Kidney epithelial cell (primary cell): ENCODE results near the gene METTL25. TPM values are rescaled to one million over a fixed set of nuclear protein-coding genes. Genes with fewer than 3 reads are reported as not detected.

ENCODE experiments used
- DNase-seq: peaks from one replicate; pipeline ENCODE4 v3.0.0-alpha.2; 2010; ENCODE audit warnings: low read depth
- H3K27me3 ChIP-seq: 2 replicates; pipeline ENCODE4 v1.6.0; 2011; ENCODE audit warnings: low read length; ENCODE audit not compliant: control insufficient read depth, insufficient read depth
- H3K36me3 ChIP-seq: 2 replicates; pipeline ENCODE4 v1.5.1; 2011; ENCODE audit warnings: low read length; ENCODE audit not compliant: control insufficient read depth, insufficient read depth
- H3K4me3 ChIP-seq: 2 replicates; pipeline ENCODE4 v1.5.1; 2011; ENCODE audit warnings: low read depth, mild to moderate bottlenecking, control low read depth, low read length
- total RNA-seq: library from RNA; depleted of rRNA; stranded (reverse); fragments of >200 nt; gene quantifications from 2 replicates; pipeline ENCODE4 v1.2.3, GENCODE V29; 2015
- TF ChIP-seq, protein P1 (sequence below): IDR thresholded peaks from 2 replicates; pipeline ENCODE4 v1.5.1; 2011; ENCODE audit warnings: mild to moderate bottlenecking, moderate library complexity, low read length, control low read depth, inconsistent platforms; ENCODE audit not compliant: insufficient read depth, poor library complexity, severe bottlenecking

Gene METTL25
- total RNA-seq, 1 donor from 2014 or later = 5.3 TPM

DNA sequence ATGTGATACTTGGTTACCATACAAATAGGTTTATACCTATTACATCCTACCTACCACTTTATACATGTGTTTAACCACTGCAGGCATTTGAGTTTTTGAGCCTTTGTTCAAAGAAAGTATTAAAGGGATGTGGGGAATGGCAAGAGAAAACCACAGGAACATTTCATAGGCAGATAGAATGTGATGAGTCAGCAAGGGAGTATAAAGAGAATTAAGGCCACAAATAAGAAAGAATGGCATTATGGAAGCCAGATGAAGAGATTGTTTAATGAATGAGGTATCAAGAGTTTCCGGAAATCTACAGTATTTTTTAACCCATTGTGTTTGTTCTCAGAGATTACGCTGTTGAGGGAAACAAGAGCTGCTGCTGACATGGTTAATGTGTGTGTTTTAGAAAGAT lies 66.9 kb downstream of the METTL25 start:
- TF ChIP-seq, protein P1, sequence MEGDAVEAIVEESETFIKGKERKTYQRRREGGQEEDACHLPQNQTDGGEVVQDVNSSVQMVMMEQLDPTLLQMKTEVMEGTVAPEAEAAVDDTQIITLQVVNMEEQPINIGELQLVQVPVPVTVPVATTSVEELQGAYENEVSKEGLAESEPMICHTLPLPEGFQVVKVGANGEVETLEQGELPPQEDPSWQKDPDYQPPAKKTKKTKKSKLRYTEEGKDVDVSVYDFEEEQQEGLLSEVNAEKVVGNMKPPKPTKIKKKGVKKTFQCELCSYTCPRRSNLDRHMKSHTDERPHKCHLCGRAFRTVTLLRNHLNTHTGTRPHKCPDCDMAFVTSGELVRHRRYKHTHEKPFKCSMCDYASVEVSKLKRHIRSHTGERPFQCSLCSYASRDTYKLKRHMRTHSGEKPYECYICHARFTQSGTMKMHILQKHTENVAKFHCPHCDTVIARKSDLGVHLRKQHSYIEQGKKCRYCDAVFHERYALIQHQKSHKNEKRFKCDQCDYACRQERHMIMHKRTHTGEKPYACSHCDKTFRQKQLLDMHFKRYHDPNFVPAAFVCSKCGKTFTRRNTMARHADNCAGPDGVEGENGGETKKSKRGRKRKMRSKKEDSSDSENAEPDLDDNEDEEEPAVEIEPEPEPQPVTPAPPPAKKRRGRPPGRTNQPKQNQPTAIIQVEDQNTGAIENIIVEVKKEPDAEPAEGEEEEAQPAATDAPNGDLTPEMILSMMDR = no peak
- no peak overlapping the region for H3K4me3 ChIP-seq
- H3K27me3 ChIP-seq = no peaks in the 10 kb centered on the region
- DNase-seq = no peak
- H3K36me3 ChIP-seq = no peaks in the 10 kb centered on the region

GRCh38 chr12:82426081-82426480 lies 67.8 kb downstream of the METTL25 start:
- TF ChIP-seq, protein P1 = no peak
- no peaks in the 10 kb centered on the region for H3K27me3 ChIP-seq

DNA sequence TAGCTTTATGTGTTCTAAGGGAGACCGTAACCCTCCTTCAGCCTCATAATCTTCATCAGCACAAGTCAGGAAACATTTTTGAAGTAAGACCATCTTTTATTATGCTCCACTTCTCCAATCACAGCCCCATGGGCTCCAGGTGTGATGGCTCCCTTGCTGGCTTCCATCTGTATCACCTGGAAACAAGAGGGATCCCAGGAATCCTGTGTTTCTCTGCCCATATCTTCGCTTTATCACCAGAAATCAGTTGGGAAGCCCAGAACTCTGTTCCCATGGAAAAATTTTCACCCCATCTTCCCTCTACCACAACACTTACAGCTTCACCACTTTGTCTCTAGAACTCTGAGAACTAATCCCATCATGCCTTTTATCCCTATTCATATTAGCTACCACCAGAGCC lies 68.3 kb downstream of the METTL25 start:
- TF ChIP-seq, protein P1 = no peak
- Histone ChIP-seq H3K36me3 (no peaks in the 10 kb centered on the region), H3K4me3 (no peak overlapping the region), H3K27me3 (no peaks in the 10 kb centered on the region)
- DNase-seq = no peak

More at GRCh38 chr12:82426081-82426480, 67.8 kb downstream of the METTL25 start:
- Histone ChIP-seq H3K4me3 (no peak overlapping the region), H3K36me3 (no peaks in the 10 kb centered on the region)
- no peak for DNase-seq

- TF ChIP-seq, protein P1 = no peak
- no peak for DNase-seq
- Histone ChIP-seq H3K4me3 (no peak overlapping the region), H3K27me3 (no peaks in the 10 kb centered on the region), H3K36me3 (no peaks in the 10 kb centered on the region)
These were observed 72.3 kb downstream of the METTL25 start for GRCh38 chr12:82430541-82431145.

DNA sequence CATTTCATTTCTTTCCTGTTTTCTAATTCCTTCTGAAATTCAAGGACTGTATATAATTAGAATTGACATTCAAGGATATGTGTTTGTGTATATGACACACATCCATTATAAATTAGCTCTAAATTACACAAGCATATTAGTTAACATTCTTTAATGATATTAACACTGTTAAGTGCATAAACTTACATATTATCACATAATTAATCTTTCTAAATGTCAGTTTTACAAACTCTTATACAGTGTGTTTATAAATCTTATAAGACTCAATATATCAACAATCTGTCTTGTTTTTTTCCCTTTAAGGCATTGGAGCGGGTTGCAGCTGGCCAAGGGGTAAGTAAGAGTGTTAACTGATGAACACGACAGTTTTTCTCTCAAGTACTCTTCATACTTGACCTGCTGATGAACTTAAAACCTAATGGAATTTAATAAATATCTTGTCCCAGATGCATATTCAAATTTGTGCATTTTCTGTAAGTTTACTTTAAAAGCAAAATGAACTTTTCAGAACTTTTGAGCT lies 76.1 kb downstream of the METTL25 start:
- Histone ChIP-seq H3K36me3 (no peaks in the 10 kb centered on the region), H3K27me3 (no peaks in the 10 kb centered on the region), H3K4me3 (no peak overlapping the region)
- TF ChIP-seq, protein P1 = no peak
- DNase-seq = no peak

DNA sequence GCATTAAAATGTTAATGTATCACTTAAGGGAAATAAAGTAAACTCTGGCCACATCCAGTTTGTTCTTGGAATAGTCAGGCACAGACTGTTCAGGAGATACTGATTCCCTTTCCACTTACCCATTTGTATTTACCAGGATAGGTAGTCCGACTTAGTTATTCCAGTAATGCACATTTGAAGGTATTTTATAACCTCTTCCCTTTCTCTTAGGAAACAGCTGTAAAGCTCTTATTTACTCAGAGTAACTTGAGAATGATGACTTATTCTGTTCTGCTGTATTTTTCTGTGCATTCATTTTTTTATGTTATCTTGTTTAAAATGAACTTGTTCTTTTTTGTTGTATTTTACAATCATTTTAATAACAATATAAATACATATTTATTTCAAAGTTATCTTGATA lies 78.0 kb downstream of the METTL25 start:
- Histone ChIP-seq H3K27me3 (no peaks in the 10 kb centered on the region), H3K36me3 (no peaks in the 10 kb centered on the region), H3K4me3 (no peak overlapping the region)
- TF ChIP-seq, protein P1 = no peak
- no peak for DNase-seq
